Measurements from ENCODE around the gene RPGR.

RPGR gene

DNA sequence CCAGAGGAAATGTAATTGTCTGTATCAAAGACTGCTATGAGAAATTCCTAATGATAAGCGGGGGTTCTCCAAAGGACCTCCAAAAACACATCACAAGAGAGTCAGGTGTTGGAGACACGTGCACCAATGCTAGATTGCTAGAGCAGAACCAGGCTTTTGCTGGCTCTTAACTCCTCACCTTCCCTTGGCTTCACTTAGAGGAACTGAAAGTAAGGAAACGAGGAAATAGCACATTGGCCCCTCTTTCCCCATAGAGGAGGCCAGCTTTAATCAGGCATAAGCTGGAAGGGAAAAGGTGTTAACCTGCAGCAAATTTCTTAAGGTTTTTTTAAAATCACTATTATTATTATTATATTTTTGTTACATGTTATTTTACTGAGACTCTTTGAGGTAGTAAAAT lies 38.6 kb upstream of the RPGR start:
- TF ChIP-seq, protein P1, sequence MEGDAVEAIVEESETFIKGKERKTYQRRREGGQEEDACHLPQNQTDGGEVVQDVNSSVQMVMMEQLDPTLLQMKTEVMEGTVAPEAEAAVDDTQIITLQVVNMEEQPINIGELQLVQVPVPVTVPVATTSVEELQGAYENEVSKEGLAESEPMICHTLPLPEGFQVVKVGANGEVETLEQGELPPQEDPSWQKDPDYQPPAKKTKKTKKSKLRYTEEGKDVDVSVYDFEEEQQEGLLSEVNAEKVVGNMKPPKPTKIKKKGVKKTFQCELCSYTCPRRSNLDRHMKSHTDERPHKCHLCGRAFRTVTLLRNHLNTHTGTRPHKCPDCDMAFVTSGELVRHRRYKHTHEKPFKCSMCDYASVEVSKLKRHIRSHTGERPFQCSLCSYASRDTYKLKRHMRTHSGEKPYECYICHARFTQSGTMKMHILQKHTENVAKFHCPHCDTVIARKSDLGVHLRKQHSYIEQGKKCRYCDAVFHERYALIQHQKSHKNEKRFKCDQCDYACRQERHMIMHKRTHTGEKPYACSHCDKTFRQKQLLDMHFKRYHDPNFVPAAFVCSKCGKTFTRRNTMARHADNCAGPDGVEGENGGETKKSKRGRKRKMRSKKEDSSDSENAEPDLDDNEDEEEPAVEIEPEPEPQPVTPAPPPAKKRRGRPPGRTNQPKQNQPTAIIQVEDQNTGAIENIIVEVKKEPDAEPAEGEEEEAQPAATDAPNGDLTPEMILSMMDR (IDR thresholded peaks at IDR 0.05; ENCODE audit: insufficient read depth, low read length) = no peak
- TF ChIP-seq SPI1 (IDR thresholded peaks at IDR 0.05; ENCODE audit: borderline replicate concordance, low read depth) (peak; percentile 4; the same call in 1 of the 2 replicates), POLR2AphosphoS5 (IDR thresholded peaks at IDR 0.05; ENCODE audit: low read depth) (no peak), GABPA (IDR thresholded peaks at IDR 0.05; ENCODE audit: low read depth) (no peak)
- TF ChIP-seq, protein P2, sequence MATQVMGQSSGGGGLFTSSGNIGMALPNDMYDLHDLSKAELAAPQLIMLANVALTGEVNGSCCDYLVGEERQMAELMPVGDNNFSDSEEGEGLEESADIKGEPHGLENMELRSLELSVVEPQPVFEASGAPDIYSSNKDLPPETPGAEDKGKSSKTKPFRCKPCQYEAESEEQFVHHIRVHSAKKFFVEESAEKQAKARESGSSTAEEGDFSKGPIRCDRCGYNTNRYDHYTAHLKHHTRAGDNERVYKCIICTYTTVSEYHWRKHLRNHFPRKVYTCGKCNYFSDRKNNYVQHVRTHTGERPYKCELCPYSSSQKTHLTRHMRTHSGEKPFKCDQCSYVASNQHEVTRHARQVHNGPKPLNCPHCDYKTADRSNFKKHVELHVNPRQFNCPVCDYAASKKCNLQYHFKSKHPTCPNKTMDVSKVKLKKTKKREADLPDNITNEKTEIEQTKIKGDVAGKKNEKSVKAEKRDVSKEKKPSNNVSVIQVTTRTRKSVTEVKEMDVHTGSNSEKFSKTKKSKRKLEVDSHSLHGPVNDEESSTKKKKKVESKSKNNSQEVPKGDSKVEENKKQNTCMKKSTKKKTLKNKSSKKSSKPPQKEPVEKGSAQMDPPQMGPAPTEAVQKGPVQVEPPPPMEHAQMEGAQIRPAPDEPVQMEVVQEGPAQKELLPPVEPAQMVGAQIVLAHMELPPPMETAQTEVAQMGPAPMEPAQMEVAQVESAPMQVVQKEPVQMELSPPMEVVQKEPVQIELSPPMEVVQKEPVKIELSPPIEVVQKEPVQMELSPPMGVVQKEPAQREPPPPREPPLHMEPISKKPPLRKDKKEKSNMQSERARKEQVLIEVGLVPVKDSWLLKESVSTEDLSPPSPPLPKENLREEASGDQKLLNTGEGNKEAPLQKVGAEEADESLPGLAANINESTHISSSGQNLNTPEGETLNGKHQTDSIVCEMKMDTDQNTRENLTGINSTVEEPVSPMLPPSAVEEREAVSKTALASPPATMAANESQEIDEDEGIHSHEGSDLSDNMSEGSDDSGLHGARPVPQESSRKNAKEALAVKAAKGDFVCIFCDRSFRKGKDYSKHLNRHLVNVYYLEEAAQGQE (IDR thresholded peaks at IDR 0.05; ENCODE audit: insufficient replicate concordance, low read depth) = no peak

DNA sequence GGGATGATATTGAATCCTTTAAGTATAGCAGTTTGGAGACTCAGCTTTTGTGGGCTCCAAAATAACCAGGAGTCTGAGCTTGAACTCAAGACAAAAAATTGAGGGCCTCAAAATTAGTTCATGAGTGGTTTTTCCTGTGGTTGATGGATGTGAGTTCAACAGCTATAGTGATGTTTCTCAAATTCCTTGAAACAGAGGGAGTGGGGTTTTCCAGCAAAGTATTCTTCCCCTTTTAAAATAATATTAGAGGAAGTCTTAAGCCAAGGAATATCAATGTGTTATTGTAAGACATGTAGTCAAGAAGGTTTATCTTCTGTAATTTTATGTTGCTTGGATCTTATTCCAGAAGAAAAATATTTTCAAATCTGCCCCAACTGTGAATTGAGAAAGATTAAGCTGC lies 35.7 kb upstream of the RPGR start:
- DNase-seq (ENCODE audit: low read depth in 1 of 2, low spot score in 1 of 2) = no peak
- H3K4me3 ChIP-seq (replicated peaks; ENCODE audit: insufficient read depth, low read length) = no peak overlapping the region
- H3K27me3 ChIP-seq (ENCODE audit: insufficient read depth, poor library complexity, severe bottlenecking) = no peaks in the 10 kb centered on the region
- H3K27ac ChIP-seq (replicated peaks) = no peak overlapping the region
- no peak for TF ChIP-seq SPI1 (IDR thresholded peaks at IDR 0.05; ENCODE audit: borderline replicate concordance, low read depth)
- TF ChIP-seq, protein P2 (IDR thresholded peaks at IDR 0.05; ENCODE audit: insufficient replicate concordance, low read depth) = no peak
- no peak for TF ChIP-seq POLR2AphosphoS5 (IDR thresholded peaks at IDR 0.05; ENCODE audit: low read depth)
- TF ChIP-seq, protein P1 (IDR thresholded peaks at IDR 0.05; ENCODE audit: insufficient read depth, low read length) = no peak
- TF ChIP-seq GABPA (IDR thresholded peaks at IDR 0.05; ENCODE audit: low read depth) = no peak

More for the DNA sequence above, 38.6 kb upstream of the RPGR start:
- no peak overlapping the region for H3K27ac ChIP-seq (replicated peaks)
- H3K4me3 ChIP-seq (replicated peaks; ENCODE audit: insufficient read depth, low read length) = no peak overlapping the region
- no peaks in the 10 kb centered on the region for H3K27me3 ChIP-seq (ENCODE audit: insufficient read depth, poor library complexity, severe bottlenecking)
- DNase-seq (ENCODE audit: low read depth in 1 of 2, low spot score in 1 of 2) = no peak

DNA sequence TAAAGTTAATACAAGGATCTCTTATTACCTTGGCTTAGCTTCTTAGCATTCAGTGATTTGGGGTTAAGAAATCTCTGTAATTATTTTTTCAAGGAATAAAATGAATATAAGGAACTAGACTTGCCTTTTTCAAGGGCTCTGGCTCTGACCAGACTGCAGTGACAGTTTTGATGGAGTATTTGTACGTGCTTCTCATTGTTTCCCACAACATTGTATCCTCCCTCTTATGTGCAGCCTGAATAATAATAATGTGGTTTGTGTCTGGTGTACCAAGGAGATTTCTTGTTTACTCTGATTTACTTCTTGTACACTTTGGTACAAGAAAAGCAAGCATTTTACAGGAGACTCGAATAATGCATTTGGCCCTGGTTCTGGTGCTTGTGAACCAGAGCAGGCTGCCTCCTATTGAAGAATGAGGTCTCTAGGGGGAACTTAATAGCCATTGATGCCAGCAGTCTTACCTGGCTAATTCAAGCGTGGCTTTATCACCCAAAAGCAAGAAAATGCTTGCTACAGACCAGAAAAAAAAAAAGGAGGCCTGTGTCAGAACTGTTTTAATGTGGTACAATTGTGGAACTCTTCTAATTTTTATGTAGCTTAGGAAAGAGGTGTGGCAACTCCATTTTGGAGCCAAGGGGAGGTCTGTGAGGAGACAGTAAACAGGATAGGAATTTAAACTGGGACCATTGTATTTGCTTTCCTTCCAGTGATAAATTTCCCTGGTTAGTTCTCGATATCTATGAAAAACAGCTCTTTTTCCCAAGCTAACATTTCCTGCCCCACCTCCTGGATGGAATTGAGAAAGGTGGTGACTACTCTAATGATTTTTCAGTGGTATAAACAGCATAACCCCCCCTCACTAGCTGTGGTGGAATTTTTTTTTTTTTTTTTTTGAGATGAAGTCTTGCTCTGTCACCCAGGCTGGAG lies 30.7 kb upstream of the RPGR start:
- TF ChIP-seq, protein P2 (IDR thresholded peaks at IDR 0.05; ENCODE audit: insufficient replicate concordance, low read depth) = no peak
- TF ChIP-seq POLR2AphosphoS5 (IDR thresholded peaks at IDR 0.05; ENCODE audit: low read depth) (no peak), GABPA (IDR thresholded peaks at IDR 0.05; ENCODE audit: low read depth) (no peak), SPI1 (IDR thresholded peaks at IDR 0.05; ENCODE audit: borderline replicate concordance, low read depth) (no peak)
- TF ChIP-seq, protein P1 (IDR thresholded peaks at IDR 0.05; ENCODE audit: insufficient read depth, low read length) = no peak
- Histone ChIP-seq H3K27me3 (ENCODE audit: insufficient read depth, poor library complexity, severe bottlenecking) (no peaks in the 10 kb centered on the region), H3K27ac (replicated peaks) (no peak overlapping the region), H3K4me3 (replicated peaks; ENCODE audit: insufficient read depth, low read length) (no peak overlapping the region)
- DNase-seq (ENCODE audit: low read depth in 1 of 2, low spot score in 1 of 2) = no peak

All from HL-60 (cell line).